Measurements from ENCODE around the gene ALDH3A2.
A peak's percentile ranks its signal among the peaks of the same experiment; 100 is the strongest.

Gene ALDH3A2

DNA sequence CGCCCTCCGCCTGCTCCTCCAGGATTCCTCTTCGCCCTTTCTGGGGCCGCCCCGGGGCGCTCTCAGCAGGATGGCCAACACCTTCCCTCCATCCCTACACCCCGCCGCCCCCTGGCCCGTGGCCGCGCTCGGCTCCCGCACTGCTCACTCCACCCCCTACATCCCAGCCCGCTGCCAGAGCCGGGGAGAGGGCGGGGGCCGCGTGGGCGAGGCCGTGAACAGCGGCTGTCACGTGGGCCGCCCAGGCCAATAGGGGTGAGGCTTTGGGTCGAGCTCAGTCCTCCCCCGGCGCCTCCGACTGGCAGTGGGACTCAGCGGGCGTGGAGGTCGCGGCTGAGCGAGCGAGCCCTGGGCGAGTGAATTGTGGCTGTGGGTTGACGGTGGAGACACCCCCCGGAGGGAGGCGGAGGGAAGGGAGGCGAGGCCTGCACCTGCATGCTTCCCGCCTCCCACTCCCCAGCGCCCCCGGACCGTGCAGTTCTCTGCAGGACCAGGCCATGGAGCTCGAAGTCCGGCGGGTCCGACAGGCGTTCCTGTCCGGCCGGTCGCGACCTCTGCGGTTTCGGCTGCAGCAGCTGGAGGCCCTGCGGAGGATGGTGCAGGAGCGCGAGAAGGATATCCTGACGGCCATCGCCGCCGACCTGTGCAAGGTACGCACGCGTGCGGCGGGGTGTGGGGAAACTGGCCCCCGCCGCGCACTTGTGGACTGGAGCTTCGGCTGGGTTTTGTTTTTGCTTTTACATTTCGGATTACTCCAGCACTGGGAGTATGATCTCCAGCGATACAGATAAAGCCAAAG, at the start of gene ALDH3A2:
Gene ALDH3A2, plus strand, starts transcription at position 277 of the 799 bp plus-strand sequence. Its CDS starts 221 bp downstream, at position 498.
- DNase-seq (ENCODE audit: low read depth in 3 of 3) = peak; percentile 91 to 93 (median 91)

DNA sequence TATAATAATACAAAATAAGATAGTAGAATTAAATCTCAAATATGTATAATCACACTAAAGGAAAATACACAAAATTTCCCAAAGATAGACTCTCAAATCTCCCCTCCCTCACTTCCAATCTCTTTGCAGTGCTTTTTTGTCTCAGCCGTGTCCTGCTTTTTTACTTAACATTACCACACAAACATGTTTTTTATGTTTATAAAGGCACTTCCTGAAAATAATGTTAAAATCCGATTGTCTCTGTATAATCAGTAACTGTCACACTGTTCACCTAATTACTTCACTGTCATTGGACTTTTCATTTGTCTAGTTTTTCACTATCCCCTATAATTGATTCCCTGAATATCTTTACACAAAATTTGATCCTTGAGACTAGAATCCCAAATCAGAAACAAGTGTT, 38.2 kb upstream of the ALDH3A2 start:
- no peak for DNase-seq (ENCODE audit: low read depth in 3 of 3)

DNA sequence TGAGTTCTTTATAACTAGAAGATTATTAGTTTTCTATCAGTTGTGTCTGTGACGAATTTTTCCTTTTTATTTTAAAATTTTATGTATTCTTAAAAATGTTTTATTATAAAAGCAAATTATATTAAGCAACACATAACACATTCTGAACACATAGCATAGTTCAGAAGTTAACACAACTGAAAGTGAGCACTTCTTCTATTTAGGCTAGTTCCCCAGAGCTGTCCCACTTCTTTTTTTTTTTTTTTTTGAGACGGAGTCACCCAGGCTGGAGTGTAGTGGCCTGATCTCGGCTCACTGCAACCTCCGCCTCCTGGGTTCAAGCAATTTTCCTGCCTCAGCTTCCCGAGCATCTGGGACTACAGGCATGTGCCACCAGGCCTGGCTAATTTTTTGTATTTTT, 37.7 kb upstream of the ALDH3A2 start:
- DNase-seq (ENCODE audit: low read depth in 3 of 3) = no peak

DNA sequence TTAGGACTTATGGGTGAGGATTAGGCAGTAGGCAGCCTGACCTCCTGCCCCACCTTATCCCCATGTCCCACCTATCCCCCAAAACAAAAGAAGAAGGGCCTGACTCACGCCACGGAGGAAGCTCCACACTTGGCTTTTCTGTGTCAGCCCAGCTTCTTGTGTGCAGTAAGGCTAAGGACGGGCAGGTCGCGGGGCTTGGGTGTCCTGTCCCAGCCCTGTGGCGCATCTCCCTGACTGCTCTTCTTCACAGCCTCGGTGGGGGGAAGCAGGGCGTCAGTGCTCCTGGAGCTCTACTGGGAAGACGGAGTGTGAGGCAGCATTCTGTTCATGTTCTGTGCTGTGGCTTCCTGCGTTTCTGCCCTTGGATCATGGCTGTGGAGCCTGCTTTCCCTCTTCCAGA, 34.6 kb upstream of the ALDH3A2 start:
- DNase-seq (ENCODE audit: low read depth in 3 of 3) = no peak

DNA sequence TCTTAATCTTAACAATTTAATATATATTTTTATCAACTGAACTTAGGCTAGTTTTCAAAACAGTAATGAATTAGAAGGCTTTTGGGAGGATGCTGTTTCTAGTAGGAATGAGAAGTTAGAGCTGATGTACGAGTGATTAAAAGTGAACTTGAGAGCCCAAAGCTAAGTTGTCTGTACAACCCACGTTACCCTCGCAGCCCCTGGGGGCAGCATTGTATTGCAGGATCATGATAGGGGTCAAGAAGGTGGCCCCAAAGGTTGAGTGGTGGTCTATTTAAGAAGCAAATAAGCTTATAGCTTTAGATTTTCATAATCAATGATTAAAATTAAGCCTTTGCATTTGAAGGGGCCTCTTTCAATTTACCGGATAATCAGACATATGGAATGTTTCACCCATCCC, 33.7 kb upstream of the ALDH3A2 start:
- no peak for DNase-seq (ENCODE audit: low read depth in 3 of 3)

DNA sequence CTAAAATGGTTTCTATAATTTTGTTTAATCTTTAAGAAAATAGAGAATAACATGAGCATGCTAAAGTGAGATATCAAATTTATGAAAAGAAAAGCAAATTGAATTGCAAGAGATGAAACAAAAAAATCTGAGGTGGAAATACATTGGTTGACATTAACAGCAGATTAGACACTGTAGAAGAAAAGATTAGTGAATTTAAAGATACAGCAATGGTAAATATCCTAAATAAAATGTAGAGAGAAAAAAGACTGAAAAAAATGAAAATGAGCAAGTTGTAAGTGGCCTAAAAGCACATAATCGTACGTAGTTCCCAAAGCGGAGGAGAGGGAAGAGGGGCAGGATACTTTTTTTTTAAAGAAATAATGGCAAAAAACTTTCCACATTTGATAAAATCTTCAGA, 30.5 kb upstream of the ALDH3A2 start:
- no peak for DNase-seq (ENCODE audit: low read depth in 3 of 3)

DNA sequence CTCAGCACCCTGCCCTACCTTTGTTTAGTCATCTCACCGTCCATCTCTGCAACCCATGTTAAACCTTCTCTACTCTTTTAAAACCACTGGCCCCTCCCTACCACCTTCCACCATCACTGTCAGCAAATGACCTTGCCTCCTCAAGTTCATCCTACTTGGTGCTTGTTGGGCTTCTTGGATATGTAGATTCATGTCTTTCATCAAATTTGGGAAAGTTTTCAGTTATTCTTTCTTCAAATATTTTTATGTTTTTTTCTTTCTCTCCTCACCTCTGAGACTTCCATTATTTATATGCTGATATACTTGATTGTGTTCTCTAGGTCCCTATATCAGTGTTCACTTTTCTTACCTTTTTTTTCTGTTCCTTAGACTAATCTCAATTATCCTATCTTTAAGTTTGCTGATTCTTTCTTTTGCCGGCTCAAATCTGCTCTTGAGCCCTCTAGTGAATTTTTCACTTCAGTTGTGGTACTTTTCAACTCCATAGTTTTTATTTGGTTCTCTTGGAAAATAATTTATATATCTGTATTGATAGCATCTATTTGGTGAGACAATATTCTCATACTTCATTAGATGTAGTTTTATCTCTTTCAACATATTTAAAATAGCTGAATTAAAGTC, 28.7 kb upstream of the ALDH3A2 start:
- no peak for DNase-seq (ENCODE audit: low read depth in 3 of 3)

DNA sequence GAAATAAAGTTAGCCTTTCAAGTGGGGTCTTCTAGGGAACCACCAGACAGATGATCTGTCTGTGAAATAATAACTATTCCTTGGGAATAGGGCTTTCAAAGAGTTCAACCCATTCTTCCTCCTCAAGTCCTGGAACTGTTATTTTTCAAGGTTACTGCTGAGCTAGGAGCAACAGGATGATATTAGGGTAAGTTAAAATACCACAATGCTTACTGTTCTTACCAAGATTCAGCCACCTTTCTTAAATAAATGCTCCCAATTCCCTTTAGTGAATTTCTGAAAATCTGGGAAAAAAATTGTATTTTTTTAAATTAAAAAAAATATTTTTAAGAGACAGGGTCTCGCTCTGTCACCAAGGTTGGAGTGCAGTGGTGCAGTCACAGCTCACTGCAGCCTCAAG, 26.9 kb upstream of the ALDH3A2 start:
- DNase-seq (ENCODE audit: low read depth in 3 of 3) = no peak

DNA sequence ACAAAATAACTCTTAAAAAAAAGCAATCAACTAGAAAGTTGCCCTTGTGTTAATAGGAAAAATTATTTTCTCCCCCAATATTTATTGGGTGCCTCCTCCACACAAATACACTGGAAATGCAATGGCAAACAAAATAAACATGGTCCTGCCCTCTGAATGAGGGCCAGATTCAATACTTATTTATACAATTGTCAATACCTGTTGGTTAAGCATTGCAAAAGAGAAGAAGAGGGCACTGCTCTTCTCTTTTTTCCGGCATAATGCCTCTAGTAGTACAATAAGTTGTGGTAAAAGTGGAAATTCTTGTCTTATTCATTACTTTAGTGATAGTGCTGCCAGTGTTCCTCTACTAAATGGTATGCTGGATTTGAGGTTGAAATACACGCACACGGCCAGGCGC, 22.5 kb upstream of the ALDH3A2 start:
- no peak for DNase-seq (ENCODE audit: low read depth in 3 of 3)

DNA sequence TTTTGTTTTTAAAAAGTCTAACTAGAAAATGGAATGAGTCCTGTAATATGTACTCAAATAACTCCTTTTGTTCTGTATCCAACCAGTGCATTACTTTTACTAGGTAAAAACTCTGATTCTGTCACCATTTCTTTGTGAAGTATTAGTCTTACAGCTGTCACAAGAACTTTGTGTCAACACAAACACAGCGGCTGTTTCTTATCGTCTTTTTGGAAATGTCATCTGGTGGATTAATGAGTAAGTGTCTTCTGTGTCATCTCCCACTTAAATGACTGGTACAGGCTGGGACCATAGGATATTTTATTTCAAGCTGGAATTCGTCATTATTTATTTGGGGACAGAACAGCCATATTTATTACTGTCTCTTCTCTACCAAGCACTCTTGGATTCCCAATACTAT, 19.1 kb upstream of the ALDH3A2 start:
- no peak for DNase-seq (ENCODE audit: low read depth in 3 of 3)

DNA sequence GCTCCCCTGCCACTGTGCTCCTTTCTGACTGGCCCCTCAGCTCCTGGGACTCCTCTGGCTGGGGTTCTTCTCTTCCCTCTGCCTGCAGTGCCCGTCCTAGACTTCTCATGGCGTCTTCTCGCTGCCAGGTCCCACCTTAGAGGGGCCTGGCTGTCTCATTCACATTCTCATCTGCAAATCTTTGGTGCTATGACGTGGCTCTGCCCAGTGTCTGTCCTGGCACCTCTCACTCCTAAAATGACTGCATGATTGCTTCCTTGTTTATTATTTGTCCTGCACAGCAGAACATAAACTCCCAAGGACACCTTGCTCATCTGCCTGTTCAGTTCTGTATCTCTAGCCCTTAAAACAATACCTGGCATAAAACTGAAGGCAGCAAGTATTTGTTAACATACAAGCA, 18.5 kb upstream of the ALDH3A2 start:
- DNase-seq (ENCODE audit: low read depth in 3 of 3) = no peak

DNA sequence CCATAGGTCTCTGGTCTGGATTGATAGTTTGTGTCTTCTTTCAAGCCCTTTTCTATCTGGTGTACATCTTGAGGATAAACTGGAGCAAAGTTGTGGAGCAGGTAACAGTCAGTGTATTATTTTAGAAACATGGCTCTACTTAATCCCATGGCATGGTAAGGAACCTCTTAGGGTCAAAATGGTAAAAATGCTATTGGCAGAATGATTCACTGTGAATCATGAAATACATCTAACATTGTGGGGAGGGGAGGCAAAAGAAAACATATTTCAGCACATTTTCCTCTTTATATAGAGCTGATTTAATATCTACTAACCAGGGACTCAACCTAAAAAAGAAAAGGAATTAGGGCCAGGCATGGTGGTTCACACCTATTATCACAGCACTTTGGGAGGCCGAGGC, 17.9 kb upstream of the ALDH3A2 start:
- DNase-seq (ENCODE audit: low read depth in 3 of 3) = no peak

DNA sequence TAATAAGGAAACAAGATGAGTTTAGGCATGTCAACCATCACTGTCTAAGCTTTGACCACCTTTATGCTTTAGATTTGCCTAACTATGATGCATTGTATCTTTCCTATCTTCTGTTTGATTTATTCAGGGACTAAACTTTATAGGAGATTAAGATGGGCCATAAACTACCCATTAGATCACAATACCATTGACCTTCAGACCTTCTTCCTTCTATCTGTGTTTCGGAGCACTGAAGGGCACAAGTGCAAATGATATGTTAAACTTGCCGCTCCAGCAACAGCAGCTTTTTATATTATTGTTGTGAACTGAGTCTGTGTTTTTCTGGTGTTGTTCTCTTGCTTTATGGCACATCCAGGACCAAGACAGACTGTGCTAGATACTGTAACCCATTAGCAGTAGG, 16.6 kb upstream of the ALDH3A2 start:
- no peak for DNase-seq (ENCODE audit: low read depth in 3 of 3)

DNA sequence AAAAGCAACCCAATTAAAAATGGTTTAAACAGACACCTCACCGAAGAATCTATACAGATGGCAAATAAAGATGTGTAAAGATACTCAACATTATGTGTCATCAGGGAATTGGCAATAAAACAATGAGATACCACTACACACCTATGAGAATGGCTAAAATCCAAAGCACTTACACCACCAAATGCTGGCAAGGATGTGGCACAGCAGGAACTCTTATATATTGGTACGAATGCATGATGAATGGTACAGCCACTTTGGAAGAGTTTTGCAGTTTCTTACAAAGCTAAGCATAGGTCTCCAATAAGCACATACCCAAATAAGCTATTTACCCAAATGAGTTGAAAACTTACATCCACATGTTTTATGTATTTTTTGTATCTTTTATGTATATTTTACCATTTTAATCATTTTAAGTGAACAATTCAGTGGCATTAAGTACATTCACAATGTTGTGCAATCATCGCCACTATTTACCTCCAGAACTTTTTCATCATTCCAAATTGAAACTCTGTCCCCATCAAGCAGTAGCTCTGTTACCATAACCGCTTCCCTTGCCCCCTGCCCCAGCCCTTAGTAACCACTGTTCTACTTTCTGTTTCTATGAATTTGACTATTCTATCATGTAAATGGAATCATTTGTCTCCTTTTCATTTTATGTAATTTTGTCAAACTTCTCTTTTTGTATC, 6.7 kb upstream of the ALDH3A2 start:
- no peak for DNase-seq (ENCODE audit: low read depth in 3 of 3)

DNA sequence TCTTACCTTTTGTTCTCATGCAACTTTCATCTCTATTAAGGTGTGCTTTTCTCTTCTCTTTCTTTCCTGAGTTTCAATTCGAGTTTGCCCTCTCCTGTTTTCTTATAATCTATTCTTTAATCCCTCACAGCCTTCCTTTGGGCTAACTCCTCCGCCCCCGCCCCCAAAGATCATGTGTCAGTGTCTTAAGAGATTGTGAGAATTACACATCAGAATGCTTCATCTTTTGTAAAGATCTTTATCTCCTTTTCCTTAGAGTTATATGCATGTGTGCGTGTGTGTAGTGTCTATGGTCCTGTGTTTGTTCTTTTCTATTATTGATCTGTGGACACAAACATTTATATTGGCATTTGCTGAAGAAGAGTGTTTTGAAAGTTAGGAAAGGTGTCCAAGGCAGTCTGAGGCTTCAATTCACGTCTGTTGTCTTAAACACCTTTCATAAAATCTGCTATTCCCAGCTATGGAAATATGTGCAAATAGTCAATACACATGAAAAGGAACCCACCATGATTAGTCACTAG, 6.1 kb upstream of the ALDH3A2 start:
- no peak for DNase-seq (ENCODE audit: low read depth in 3 of 3)

DNA sequence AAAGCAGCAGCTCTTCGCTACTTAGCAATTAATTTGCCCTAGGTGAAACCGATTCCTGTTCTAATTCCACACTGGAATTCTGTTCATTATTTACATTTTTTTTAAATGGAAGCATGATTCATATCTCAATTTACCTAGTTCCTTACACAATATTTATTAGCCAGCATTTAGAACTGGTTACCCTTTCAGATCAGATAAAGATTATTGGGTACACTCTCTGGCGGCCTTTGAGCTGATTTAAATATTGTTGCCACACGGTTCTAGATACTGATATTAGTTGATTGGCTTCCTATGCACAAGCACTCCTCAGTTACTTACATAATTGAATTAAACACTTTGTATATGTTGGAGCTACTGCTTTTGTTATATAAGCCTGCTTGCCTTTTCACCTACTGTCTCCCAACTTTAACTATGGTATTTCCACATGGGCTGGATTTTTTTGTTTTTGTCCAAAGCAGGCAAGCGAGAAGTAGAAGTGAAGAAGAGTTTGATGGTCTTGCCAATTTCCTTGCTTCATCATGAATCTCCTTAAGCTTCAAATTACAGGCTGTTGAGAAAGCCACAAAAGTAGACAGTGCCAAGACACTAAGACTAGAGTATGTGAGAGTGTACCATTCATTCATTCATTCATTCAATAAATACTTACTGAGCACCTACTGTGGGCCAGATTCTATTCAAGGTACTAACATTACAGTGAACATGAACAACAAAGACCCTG, 3.9 kb upstream of the ALDH3A2 start:
- DNase-seq (ENCODE audit: low read depth in 3 of 3) = no peak

DNA sequence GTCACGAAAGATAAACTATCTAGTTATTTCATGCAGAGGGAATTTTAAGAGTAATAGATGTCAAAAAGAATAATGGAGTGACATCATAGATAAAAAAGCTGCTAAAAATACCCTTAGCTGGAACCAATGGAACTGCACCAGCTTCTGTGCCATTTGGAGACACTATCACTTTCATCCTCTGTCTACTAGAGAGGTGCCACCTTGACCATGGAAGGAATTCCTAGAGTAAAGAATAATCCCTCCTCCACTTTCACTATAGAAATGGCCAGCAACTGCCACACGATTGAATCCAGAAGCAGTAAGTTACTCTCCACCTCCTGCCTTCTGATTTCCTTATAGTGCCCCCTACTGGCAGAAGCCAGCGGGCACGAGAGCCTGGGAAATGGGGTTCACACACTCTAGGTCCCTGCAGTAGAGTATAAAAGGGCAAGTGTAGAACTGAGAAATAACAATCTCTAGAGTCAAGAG, 2.8 kb upstream of the ALDH3A2 start:
- DNase-seq (ENCODE audit: low read depth in 3 of 3) = peak; percentile 8 to 27 (median 10)

DNA sequence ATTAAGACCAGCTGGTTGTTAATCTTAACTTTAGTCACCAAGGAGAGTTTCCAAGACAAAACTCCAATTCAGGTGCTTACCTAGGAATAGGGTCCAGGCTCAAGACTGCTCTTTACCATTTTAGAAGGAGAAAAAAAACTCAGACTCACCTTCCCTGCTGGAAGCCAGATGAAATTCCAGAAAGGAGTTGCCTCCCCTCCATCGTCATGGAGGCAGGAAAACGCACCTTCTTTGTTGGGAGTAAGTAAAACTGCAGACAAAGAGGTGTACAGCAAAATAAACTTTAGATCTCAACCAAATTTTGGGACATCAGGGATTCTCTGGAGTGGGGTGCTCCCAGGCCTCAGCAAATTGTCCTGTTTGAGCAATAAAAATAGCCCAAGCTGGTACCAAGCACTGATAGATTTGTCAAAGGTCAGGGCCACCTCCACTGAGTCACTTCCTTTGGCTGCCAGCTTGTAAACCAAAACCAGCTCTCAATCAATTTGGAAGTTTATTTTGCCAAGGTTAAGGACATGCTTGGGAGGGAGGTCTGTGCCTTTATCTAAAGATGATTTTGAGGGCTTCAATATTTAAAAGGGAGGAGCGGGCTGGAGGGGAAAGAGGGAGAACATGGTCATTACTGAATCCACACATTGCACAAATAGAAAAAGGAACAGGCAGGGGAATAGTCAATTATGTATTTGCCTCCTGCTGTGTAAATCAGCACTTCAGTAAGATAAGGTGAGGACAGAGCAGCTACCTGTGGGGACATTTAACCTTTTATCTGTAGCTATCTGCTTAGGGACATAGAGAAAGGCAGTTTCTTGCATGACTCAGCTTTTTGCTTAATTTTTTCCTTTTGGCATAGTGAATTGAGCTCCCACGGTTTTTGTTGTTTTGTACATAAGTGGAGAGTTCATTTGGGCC, 1.5 kb upstream of the ALDH3A2 start:
- no peak for DNase-seq (ENCODE audit: low read depth in 3 of 3)

DNA sequence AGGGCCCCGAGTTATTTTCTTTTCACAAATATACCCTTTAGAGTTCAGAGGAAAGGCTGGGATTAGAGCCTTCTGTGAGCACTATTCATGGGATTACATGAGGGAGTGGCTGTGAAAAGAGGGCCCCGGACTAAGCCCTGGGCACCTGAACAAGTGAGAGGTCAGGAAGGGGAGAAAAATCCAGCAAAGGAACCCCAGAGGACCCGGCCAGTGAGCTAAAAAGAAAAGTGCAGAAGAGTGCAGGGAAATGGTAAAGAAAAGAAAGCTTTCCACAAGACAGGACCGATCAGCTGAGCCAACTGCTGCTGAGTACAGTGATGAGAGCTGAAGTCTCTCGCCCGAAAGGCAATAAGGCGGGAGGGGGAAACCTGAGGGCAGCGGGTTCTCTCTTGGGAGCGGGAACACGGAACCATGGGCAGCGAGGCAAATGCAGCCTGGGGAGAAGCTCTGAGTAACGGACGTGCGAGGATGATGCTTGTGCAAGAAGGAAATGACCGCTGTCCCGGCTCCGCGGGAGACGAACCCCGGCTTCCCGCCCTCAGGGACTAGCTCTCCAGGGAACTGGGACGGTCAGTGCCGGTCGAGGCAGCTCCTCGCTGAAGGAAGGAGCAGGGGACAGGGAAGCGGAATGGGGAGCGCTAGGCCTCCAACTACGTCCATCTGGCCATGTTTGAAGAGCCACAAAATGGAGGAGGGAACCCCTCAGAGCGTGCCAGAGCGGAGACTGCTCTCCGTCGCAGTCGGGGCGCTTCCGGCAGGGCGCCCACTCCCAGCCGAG, 665 bp upstream of the ALDH3A2 start:
- peak in 1 of 3 experiments; percentile 3 for DNase-seq (ENCODE audit: low read depth in 3 of 3)

DNA sequence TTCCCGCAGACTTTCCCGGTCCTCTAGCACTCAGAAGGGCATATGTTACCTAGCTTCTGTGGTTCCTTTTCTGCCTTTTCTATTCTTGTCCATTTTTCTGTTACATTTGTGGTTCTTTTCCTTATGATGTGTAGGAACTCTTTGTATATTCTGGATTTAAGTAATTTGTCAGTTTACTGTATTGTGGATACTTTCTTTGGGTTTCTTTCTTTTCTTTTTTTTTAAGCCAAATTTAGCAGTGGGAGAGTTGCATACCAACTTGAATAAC, 657 bp downstream of the ALDH3A2 start:
- DNase-seq (ENCODE audit: low read depth in 3 of 3) = no peak
